22Rv1 (cell line): ENCODE measurements around the gene TFF2.

Experiments
- H3K27ac ChIP-seq: fragments of 450-650 bp; 2 replicates; pipeline ENCODE4 v1.5.1; 2017
- ZFX ChIP-seq: fragments of 450-650 bp; IDR thresholded peaks from 2 replicates; pipeline ENCODE4 v1.6.1; 2017; ENCODE audit warnings: antibody characterized with exemption, borderline replicate concordance
- TF ChIP-seq, protein P1 (sequence below): fragments of 450-650 bp; IDR thresholded peaks from 2 replicates; pipeline ENCODE4 v1.5.1; 2017; ENCODE audit warnings: mild to moderate bottlenecking

The TFF2 gene

DNA sequence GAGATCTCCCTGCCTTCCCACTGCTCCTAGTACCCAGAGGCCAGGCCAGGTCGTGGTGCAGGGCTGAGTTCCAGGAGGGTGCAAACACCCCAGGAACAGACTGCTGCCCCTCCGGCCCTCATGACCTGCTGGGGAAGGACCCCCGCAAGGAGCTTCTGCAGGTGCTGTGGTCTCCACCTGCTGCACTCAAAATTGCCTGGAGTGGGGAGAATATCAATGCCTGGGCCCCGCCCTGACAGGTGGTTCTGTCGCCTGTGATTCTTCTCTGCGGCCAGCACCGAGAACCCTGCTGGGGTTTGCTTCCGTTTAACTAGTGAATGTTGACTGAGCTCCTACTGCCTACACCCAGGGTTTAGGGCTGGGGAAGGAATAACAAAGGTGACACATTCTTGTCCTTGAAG lies 33.5 kb downstream of the TFF2 start:
- H3K27ac ChIP-seq, result no peak overlapping the region
- TF ChIP-seq, protein P1, sequence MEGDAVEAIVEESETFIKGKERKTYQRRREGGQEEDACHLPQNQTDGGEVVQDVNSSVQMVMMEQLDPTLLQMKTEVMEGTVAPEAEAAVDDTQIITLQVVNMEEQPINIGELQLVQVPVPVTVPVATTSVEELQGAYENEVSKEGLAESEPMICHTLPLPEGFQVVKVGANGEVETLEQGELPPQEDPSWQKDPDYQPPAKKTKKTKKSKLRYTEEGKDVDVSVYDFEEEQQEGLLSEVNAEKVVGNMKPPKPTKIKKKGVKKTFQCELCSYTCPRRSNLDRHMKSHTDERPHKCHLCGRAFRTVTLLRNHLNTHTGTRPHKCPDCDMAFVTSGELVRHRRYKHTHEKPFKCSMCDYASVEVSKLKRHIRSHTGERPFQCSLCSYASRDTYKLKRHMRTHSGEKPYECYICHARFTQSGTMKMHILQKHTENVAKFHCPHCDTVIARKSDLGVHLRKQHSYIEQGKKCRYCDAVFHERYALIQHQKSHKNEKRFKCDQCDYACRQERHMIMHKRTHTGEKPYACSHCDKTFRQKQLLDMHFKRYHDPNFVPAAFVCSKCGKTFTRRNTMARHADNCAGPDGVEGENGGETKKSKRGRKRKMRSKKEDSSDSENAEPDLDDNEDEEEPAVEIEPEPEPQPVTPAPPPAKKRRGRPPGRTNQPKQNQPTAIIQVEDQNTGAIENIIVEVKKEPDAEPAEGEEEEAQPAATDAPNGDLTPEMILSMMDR, result no peak
- no peak for TF ChIP-seq ZFX

DNA sequence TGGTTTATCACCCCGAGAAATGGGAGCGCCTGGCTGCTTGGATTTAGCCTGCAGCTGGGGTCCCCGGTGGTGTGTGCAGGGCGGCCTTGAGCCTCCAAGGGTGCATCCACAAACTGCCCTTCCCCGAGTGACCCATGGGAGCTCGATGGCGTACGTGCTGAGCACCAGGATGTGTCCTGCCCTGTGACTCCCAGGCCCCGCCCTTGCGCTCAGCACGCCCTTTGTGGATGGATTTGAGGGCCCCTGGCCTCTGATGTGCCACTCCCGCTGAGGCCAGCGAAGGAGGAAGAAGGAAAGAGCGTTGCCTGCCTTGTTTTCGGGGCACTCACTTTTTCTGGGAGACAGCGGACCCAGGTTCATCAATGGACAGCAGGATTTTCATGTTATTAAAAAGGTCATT lies 33.9 kb downstream of the TFF2 start:
- TF ChIP-seq, protein P1, result no peak
- TF ChIP-seq ZFX, result no peak
- H3K27ac ChIP-seq, result no peak overlapping the region

DNA sequence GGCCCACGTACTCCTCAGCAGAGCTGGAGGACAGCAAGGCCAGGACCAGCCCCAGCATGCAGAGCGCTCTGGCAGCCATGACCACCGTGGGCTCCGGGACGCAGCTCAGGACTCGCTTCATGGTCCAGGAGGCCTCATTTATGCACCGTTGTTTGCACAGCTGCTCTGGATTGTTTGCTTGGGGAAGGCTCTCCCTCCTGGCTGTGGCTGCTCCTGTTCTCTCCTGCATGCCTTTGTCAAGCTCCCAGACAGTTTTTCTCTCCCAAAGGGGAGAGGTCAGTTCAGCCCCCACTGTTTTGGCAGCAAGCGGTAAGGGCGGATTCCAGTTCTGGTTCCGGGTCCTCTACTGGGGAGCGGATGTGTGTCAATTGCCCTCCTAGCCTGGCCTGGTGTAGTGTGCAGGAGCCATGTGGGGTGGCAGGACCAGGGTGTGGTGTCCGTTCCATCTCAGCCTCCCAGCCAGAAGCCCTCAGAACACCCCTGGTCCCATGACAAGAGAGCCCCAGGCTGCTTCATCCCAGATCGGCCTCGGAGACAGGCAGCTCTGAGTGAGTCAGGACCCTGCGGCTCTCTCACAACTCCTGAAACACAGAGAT lies 35.4 kb downstream of the TFF2 start, which contains the start of gene TFF3:
TSS of gene TFF3 (minus strand) at position 114 of the 596 bp plus-strand sequence. CDS start at position 79, 35 bp downstream.
- TF ChIP-seq, protein P1, result no peak
- no peak for TF ChIP-seq ZFX
- no peak within 1 kb of the TSS for H3K27ac ChIP-seq

DNA sequence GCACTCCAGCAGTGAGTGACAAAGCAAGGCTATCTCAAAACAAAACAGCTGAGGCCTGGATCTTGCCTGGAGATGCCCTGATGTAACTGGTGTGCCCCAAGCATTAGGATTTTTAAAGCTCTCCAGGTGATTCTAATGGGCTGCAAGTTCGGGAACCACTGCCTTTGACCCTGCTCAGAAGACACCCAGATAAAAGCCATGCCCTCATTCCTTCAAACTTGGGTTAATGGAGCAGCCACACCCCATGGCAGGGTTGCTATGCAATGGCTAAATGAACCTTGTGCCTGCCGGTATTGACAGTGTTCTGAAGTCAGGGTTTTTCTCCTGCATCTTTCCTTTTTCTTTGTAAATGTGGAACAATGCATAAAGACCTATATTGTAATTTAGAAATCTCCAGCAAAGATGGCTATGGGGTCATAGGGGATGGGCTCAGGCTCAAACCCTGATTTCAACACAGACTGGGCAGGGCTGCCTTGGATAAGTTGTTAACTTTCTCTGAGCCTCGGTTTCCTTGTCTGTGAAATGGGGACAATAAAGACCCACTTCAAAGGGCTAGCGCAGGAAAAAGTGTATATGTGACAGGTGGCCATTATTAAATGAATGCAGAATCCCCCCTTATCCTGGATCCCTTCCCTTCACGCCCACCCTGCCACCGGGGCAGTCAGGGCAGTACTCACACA lies 36.0 kb downstream of the TFF2 start:
- no peak overlapping the region for H3K27ac ChIP-seq
- TF ChIP-seq ZFX, result no peak
- TF ChIP-seq, protein P1, result no peak

DNA sequence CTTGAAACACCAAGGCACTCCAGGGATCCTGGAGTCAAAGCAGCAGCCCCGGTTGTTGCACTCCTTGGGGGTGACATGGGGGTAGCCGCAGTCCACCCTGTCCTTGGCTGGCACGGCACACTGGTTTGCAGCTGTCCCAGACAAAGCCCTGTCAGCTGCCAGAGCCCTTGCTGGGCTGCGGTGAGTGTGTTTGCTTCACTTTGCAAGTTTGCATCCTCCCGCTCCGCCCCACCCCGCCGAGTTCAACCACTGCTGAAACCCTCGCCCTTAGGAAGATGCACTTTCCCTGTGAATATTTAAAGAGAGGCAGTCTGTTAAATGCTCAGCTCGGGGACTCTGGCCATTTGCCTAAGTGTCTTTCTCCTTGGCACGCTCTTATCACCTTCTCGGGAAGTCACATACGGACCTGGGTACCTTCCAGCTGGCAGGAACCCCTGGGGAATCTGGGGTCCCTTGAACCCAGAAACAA lies 37.3 kb downstream of the TFF2 start:
- H3K27ac ChIP-seq, result no peak overlapping the region
- TF ChIP-seq, protein P1, result no peak
- no peak for TF ChIP-seq ZFX

DNA sequence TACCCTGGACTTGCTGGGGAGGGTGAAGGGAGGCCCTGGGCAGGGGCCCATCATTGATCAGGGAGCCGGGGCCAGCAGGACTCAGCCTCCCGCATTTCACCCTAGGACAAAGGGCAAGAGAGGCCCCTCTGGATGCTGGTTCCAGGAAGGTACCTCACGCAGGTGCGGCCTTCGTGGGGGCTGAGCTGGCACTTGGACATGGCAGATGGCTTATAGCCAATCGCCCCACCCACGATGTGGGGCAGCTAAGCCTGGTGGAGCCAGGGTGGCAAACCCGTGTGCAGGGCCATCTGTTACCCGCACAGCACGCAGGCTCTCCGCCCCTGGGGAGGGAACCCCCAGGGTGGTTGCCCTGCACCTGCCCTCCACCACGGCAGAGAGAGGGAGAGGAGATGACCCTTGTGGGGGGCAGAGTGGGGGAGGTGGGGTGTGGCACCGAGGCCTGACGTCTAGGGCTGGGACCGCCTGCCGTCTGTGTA lies 38.1 kb downstream of the TFF2 start:
- no peak for TF ChIP-seq ZFX
- TF ChIP-seq, protein P1, result no peak
- H3K27ac ChIP-seq, result no peak overlapping the region

DNA sequence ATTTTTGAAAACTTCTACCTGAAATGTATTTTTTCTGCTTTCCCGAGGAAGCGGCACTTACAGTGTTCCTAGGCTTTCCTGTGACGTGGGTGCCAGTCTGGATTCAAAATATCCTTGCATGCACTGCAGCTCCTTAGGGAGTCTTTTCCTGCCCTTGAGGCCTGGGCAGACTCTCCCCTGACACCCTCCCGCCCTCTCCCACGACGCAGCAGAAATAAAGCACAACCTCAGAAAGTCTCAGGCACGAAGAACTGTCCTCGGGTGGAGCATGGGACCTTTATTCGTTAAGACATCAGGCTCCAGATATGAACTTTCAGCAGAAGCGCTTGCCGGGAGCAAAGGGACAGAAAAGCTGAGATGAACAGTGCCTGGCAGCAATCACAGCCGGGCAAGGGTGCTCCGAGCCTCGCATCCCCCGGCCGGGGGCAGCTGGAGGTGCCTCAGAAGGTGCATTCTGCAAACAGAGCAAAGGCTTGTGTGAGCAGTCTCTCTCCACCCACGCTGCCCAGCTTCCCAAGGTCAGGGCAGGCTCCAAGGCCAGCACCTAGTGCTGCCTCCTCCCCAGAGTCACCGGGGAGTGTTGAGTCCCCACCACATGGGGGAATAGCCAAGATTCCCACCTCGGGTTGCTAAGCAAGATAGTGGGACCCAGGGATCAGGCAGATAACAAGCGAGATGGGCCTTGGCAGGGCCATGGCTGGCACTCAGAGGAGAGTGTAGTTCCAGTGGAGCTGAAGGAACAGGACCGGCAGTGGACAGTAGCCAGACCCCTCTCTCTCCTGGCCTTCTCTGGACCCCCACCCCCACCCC lies 38.8 kb downstream of the TFF2 start:
- no peak overlapping the region for H3K27ac ChIP-seq
- TF ChIP-seq ZFX, result no peak
- TF ChIP-seq, protein P1, result no peak
